ENCODE results near the gene ARL4A. TPM values are rescaled to one million over a fixed set of nuclear protein-coding genes. Genes with fewer than 3 reads are reported as not detected.

Gene ARL4A
- total and polyA plus RNA-seq, 2 of the 13 experiments (the other 11 are each of a cell fraction or from before 2014, with no cell fraction given) = 10.8 to 25.6 TPM

DNA sequence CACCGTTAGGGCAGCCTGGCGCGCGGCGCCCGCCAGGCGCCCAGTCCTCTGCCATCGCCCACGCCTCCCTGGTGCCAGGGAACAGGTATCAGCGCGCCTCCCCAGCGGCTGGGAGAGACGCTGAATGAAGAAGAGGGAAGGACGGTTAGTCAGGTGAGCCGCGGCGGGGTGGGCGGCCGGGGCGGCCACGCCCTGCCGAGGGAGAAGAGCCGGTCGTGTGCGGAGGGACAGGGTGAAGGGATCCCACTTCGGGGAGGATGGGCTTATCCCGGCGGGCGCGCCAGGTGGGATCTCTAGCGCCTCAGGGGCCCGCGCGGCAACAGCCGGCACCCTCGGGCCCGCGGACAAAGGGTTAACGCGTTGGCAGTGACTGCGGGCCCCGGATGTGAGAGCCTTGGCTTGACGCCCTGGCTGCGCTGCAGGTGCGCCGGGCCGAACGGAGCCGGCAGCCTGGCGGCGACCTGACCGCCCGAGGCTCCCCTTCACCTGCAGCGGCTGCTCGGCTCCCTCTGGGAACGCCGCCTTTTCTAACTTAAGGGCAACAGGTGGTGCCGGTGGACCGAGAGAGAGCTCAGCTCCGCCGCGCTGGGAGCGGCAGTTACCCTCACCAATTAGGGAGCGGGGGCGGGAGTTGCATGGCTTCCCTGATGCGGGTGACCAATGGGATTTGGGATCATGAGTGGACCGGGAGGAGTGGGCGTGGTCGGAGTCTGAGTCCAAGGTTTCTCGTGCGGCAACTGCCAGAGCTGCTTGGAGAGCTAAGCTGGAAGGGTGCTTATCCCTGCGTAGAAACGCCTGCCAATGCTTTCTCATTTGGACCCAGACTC lies at the start of gene ARL4A (continued):
- TF ChIP-seq KDM4B (CRISPR knock-in tag; IDR thresholded peaks at IDR 0.05) (no peak), ZBTB20 (CRISPR knock-in tag; IDR thresholded peaks at IDR 0.05; ENCODE audit: borderline replicate concordance, low read depth) (no peak), MTA1 (CRISPR knock-in tag; IDR thresholded peaks at IDR 0.05; ENCODE audit: borderline replicate concordance) (no peak), PPARG (CRISPR knock-in tag; conservative IDR thresholded peaks at IDR 0.05) (no peak), EHMT2 (IDR thresholded peaks at IDR 0.05; ENCODE audit: borderline replicate concordance, low read depth, low read length) (no peak; the same call in 1 of the 2 replicates)
- TF ChIP-seq, protein P1, sequence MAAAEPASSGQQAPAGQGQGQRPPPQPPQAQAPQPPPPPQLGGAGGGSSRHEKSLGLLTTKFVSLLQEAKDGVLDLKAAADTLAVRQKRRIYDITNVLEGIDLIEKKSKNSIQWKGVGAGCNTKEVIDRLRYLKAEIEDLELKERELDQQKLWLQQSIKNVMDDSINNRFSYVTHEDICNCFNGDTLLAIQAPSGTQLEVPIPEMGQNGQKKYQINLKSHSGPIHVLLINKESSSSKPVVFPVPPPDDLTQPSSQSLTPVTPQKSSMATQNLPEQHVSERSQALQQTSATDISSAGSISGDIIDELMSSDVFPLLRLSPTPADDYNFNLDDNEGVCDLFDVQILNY (CRISPR knock-in tag; conservative IDR thresholded peaks at IDR 0.05) = no peak; the same call in 1 of the 2 replicates
- TF ChIP-seq, protein P2, sequence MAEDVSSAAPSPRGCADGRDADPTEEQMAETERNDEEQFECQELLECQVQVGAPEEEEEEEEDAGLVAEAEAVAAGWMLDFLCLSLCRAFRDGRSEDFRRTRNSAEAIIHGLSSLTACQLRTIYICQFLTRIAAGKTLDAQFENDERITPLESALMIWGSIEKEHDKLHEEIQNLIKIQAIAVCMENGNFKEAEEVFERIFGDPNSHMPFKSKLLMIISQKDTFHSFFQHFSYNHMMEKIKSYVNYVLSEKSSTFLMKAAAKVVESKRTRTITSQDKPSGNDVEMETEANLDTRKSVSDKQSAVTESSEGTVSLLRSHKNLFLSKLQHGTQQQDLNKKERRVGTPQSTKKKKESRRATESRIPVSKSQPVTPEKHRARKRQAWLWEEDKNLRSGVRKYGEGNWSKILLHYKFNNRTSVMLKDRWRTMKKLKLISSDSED (CRISPR knock-in tag; IDR thresholded peaks at IDR 0.05) = no peak
- TF ChIP-seq, protein P3, sequence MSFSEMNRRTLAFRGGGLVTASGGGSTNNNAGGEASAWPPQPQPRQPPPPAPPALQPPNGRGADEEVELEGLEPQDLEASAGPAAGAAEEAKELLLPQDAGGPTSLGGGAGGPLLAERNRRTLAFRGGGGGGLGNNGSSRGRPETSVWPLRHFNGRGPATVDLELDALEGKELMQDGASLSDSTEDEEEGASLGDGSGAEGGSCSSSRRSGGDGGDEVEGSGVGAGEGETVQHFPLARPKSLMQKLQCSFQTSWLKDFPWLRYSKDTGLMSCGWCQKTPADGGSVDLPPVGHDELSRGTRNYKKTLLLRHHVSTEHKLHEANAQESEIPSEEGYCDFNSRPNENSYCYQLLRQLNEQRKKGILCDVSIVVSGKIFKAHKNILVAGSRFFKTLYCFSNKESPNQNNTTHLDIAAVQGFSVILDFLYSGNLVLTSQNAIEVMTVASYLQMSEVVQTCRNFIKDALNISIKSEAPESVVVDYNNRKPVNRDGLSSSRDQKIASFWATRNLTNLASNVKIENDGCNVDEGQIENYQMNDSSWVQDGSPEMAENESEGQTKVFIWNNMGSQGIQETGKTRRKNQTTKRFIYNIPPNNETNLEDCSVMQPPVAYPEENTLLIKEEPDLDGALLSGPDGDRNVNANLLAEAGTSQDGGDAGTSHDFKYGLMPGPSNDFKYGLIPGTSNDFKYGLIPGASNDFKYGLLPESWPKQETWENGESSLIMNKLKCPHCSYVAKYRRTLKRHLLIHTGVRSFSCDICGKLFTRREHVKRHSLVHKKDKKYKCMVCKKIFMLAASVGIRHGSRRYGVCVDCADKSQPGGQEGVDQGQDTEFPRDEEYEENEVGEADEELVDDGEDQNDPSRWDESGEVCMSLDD (CRISPR knock-in tag; IDR thresholded peaks at IDR 0.05; ENCODE audit: borderline replicate concordance) = no peak
- TF ChIP-seq, protein P4, sequence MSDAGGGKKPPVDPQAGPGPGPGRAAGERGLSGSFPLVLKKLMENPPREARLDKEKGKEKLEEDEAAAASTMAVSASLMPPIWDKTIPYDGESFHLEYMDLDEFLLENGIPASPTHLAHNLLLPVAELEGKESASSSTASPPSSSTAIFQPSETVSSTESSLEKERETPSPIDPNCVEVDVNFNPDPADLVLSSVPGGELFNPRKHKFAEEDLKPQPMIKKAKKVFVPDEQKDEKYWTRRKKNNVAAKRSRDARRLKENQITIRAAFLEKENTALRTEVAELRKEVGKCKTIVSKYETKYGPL (CRISPR knock-in tag; IDR thresholded peaks at IDR 0.05) = no peak; the same call in 1 of the 2 replicates
- TF ChIP-seq, protein P5, sequence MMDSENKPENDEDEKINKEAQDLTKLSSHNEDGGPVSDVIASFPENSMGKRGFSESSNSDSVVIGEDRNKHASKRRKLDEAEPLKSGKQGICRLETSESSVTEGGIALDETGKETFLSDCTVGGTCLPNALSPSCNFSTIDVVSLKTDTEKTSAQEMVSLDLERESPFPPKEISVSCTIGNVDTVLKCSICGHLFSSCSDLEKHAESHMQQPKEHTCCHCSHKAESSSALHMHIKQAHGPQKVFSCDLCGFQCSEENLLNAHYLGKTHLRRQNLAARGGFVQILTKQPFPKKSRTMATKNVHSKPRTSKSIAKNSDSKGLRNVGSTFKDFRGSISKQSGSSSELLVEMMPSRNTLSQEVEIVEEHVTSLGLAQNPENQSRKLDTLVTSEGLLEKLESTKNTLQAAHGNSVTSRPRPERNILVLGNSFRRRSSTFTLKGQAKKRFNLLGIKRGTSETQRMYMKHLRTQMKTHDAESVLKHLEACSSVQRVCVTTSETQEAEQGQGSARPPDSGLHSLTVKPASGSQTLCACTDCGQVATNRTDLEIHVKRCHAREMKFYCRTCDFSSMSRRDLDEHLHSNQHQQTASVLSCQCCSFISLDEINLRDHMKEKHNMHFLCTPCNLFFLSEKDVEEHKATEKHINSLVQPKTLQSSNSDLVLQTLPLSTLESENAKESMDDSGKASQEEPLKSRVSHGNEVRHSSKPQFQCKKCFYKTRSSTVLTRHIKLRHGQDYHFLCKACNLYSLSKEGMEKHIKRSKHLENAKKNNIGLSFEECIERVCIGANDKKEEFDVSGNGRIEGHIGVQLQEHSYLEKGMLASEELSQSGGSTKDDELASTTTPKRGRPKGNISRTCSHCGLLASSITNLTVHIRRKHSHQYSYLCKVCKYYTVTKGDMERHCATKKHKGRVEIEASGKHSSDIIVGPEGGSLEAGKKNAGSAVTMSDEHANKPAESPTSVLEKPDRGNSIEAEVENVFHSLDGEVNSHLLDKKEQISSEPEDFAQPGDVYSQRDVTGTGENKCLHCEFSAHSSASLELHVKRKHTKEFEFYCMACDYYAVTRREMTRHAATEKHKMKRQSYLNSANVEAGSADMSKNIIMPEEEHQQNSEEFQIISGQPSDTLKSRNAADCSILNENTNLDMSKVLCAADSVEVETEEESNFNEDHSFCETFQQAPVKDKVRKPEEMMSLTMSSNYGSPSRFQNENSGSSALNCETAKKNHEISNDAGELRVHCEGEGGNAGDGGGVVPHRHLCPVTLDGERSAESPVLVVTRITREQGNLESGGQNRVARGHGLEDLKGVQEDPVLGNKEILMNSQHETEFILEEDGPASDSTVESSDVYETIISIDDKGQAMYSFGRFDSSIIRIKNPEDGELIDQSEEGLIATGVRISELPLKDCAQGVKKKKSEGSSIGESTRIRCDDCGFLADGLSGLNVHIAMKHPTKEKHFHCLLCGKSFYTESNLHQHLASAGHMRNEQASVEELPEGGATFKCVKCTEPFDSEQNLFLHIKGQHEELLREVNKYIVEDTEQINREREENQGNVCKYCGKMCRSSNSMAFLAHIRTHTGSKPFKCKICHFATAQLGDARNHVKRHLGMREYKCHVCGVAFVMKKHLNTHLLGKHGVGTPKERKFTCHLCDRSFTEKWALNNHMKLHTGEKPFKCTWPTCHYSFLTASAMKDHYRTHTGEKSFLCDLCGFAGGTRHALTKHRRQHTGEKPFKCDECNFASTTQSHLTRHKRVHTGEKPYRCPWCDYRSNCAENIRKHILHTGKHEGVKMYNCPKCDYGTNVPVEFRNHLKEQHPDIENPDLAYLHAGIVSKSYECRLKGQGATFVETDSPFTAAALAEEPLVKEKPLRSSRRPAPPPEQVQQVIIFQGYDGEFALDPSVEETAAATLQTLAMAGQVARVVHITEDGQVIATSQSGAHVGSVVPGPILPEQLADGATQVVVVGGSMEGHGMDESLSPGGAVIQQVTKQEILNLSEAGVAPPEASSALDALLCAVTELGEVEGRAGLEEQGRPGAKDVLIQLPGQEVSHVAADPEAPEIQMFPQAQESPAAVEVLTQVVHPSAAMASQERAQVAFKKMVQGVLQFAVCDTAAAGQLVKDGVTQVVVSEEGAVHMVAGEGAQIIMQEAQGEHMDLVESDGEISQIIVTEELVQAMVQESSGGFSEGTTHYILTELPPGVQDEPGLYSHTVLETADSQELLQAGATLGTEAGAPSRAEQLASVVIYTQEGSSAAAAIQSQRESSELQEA (CRISPR knock-in tag; IDR thresholded peaks at IDR 0.05; ENCODE audit: not compliant biosample characterization) = no peak
- TF ChIP-seq, protein P6, sequence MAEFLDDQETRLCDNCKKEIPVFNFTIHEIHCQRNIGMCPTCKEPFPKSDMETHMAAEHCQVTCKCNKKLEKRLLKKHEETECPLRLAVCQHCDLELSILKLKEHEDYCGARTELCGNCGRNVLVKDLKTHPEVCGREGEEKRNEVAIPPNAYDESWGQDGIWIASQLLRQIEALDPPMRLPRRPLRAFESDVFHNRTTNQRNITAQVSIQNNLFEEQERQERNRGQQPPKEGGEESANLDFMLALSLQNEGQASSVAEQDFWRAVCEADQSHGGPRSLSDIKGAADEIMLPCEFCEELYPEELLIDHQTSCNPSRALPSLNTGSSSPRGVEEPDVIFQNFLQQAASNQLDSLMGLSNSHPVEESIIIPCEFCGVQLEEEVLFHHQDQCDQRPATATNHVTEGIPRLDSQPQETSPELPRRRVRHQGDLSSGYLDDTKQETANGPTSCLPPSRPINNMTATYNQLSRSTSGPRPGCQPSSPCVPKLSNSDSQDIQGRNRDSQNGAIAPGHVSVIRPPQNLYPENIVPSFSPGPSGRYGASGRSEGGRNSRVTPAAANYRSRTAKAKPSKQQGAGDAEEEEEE (CRISPR knock-in tag; IDR thresholded peaks at IDR 0.05; ENCODE audit: borderline replicate concordance) = no peak

Measured in HepG2 (cell line).